NK-92 treated with Interleukin-12 subunit alpha and Interleukin-12 subunit beta, amount 100 ng/mL, for 24 hours (cell line): ENCODE results near the gene BMPR2.
A peak's percentile ranks its signal among the peaks of the same experiment; 100 is the strongest.
"Not testable (repeated sequence)": the region's sequence is repeated elsewhere in the genome, so short reads cannot be mapped to it uniquely, and the experiment has no call there.

ENCODE experiments used
- DNase-seq: peaks from one replicate; lab custom pipeline; 2025; lab: John Stamatoyannopoulos, UW

BMPR2 gene

DNA sequence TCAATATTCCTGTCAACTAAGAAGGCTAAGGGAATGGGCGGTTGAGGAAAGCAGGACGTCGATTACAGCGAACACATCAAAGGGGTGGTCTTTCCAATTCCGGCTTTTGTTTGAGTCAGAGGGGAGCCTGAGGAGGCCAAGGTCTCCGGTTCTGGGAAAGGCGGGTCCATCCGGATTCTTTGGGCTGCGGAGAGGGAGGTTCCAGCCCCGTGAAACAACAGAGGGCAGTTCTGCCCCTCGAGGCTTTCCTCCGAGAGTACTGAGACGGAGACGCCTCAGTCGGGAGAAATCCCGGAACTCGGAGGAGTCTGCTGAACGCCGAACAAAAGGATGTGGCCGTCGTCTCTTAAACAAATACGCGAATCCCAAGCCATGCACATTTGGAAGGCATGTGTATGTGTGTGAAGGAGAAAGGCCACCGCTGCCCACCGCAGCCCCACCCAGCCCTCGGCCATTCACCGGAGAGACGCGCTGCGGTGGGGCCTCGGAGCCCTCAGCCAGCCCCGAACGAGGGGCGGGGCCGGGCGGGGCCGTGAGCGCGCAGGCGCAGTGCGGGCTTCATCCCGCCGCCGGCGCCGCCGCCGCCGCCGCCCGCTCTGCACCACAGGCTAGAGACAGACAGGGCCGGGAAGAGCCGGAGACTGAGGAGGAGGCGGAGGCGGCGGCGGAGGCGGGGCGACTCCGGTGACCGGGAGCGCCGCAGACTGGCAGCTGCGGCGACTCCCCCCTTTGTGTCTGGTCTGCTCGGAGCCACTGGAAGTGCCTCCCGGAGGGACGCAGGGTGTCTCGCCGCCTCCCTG lies at the start of gene BMPR2:
Gene BMPR2, plus strand, starts transcription at position 719 of the 800 bp plus-strand sequence. CDS start 1,148 bp downstream, outside the sequence.
- DNase-seq = peak; percentile 69

DNA sequence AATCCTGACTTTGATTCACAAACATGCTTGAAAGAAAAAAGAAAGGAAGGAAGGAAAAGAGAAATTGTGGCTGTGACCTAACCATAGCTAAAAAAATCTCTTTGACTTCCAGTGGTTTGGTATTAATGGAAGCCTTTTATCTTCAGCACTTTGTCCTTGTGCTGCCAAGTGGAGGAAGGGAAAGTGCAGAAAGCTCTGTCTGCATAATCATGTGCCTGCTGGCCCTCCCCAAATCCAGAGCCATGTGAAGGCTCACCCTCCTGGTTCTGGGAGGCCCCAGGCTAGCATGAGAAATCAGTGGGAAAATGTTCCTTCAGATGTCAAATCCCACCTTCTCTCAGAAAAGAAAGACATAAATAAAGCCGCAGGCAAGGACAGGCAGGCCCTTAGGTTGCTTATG lies 48.3 kb upstream of the BMPR2 start:
- DNase-seq = no peak

DNA sequence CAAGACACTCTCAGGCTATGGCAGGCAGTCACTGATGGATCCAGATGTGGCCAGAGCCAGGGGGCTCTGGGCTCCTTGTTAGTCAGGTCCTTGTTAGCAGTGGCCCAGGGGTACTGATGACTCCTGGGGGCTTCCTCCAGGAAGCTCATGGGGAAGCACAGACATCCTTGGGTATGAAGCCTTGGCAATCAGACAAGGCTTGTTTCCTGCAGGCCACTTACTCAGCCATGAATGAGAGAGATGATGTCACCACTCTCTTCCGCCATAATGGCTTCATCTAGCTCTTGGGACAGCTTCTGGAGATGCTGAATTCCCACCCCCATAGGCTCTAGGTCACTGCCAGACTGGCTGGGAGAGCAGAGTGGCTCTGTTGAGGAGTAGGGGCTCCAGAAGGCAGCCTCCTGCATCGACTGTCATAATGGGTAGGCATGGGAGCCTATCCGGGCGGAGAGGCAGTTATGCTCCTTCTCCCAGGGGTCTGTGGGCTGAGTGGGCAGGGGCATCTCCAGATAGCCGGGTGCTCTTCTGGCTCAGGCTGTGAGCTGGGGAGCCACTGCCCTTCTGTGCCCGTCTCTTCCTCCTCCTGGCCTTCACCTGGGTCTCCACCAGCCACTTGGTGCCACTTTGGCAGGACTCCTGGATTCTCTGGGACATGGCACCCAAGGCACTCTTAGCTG lies 40.2 kb upstream of the BMPR2 start:
- no peak for DNase-seq

DNA sequence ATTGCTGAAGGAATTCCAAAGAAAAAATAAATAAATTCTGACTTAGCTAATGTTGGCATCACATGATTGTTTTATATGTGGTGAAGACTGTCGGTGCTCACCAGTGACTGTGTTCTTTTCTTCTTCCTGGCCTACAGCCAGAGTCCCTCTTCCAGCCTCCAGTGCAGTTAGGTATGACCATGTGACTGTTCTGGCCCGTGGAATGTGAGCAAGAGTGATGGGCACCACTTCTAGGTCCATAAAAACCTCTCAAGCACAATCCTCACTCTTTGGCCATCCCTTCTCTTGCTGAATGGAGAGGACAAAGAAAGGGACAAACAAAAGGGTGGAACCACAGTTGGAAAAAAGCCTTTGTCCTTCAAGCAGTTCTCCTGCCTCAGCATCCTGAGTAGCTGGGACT lies 39.0 kb upstream of the BMPR2 start:
- no peak for DNase-seq

DNA sequence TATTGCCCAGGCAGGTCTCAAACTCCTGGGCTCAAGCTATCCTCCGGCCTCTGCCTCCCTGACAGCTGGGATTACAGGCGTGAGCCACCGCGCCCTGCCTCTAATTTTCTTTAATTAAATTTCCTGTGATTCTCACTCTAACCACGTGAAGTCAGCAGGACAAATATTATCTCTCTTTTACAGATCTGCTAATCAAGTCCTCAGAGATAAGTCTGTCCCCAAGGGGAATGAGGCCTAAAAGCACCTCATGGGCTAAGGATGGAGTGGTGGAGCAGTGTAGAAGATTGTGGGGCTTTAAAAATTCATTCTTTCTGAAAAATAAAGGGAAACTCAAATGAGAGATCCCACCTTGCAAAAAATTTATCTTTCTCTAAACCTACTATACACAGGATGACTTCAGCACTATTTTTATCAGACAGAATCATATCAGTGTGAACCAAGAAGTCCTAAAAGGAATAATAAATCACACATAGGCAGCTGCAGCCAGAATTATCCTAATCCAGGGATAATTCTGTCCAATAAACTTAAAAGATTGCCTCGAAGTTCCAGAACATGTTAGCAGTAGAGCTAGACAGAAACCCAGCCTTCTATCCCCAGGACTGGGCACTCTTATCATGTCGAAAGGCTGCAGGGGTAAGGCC lies 38.3 kb upstream of the BMPR2 start:
- DNase-seq = no peak

DNA sequence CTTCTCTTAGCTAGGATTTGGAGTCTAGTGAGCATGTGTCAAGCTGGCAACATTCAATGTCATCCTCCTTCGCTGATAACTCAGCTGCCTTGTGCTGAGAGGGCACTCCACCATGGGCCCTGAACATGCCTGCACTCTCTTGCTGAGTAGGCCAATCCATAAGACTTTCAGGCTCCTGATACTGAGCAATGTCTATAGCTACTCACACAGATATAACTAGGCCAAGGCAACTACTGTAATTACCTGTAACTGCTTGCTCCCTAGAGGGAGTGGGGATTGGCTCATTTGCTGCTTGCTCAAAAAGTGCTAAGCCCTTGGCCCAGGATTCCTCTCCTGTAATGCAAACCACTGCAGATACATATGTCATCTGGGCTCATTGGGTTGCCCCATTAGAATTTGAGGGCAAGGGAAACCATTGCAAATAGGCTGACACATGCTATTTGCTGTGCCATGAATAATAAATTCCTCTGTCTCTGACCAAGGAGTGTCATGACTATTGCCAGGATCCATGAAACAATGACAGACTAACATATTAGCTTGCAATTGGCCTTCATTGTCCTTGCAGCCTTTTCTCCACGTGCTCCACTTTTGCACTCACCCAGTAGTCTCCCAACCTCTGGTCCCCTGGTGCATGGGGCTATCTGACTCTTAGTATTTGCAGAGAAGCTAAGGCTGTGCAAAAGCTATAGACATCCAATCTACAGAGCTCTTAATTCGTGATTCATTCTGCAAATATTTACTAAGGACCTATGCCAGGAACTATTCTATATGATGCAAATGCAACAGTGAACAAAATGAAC lies 36.9 kb upstream of the BMPR2 start:
- no peak for DNase-seq

DNA sequence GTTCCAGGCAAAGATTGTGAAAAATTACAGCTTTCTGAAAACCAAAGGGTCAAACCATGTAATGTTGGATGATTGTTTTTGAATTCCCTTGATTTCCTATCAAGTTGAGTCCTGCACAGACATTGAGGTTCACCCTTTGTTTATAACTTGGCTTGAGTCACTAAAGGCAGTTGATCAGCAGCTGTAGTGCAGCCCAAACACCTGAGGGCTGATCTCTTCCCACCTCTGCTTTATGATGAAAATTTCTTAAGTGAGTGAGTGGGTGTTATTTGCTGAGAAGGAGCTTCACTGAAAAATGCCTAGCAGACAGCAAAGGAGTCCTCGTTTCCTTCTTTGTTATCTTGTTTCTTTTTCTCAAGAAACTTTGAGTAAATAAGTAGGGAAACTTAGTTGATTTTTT lies 31.9 kb upstream of the BMPR2 start:
- no peak for DNase-seq

DNA sequence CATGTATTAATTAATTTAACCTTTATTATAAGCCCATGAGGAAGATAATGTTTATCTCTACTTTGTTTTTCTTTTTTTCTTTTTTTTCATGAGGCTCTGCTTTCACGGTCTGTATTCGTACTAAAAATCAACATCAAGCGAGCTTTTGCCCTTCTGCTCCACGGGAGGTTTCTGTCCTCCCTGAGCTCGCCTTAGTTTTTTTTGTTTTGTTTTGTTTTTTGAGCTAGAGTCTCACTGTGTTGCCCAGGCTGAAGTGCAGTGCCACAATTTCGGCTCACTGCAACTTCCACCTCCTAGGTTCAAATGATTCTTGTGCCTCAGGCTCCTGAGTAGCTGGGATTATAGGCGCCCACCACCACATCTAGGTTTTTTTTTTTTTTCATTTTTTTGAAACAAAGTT lies 29.9 kb upstream of the BMPR2 start:
- no peak for DNase-seq

DNA sequence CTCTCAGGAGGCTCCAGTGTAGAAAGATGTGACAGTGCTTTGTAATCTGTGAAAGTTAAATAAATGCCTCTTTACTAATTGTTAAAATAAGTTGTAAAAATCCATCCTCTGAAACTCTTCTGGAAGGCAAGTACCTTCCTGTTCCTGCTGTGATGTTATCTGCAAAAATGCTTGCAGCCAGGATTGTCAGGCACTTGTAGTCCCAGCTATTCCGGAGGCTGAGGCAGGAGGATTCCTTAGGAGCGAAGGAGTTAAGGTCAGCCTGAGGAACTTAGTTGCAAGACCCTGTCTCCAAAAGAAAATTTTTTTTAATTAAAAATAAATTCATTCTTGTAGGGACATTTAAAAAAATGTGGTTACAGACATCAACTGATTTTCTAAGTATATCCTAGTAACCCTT lies 22.7 kb upstream of the BMPR2 start:
- DNase-seq = no peak

DNA sequence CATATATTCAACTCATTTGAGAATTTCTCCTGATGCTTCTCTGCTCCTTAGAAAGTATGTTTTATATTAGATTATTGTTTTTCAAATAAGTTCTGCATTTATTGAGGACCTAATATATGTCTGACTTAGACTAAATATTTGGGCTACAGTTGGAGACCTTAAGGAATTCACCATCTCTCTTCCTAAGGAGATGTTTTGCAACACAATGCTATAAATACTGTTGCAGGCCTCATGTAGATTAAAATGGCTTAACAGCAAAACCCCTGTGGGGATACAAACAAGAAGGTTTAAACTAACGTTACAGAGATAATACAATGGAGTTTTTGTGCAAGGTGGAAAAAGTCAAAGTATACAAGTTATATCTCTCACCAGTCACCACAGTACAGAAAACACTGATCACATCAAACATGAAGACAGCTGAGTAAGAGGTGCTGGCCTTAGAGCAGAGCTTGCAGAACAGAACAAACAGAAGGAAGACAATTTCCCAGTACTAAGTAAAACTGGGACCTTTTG lies 20.1 kb upstream of the BMPR2 start:
- no peak for DNase-seq

DNA sequence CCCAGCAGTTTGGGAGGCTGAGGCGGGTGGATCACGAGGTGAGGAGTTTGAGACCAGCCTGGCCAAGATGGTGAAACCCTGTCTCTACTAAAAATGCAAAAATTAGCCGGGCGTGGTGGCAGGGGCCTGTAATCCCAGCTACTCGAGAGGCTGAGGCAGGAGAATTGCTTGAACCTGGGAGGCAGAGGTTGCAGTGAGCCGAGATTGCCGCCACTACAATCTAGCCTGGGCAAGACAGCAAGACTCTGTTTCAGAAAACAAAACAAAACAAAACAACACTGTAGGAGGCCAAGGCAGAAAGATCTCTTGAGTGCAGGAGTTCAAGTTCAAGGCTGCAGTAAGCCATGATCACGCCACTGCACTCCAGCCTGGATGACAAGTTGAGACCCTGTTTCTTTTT lies 17.2 kb upstream of the BMPR2 start:
- DNase-seq = not testable (repeated sequence)

DNA sequence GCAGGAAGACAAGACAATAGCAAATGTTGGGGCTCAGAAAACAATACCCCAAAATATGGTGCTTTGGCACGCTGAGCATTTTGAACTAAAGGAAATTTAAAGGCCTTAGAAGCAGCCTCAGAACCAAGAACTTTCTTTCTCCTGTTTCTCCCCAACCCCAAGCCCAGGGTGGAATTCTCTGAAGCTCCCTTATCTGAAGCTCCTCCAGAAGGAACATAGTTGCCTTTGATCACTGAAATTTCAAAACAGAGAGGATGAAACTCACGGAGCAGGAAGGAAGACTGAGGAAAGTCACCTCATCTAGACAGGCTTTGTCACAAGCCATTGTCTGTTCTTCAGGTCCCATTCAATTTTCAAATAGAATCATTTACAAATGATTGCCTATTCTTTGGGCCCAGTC lies 15.5 kb upstream of the BMPR2 start:
- DNase-seq = no peak

DNA sequence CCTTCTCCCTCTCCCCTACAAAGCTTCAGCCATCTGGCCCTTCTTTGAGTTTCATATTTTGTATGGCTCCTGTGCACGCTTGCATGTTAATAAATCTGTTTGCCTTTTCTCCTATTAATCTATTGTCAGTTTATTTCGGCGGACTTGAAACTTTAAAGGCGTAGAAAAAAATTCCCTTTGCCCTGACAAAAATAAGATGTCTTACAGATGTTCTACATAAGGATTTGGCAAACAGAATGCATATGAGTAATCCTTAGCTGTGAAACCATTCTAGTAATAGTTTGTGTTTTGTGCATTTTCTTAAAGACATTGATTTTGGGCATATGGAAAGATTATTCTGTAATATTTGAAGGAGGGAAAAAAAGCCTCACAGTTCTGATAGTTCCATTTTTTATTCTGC lies 15.0 kb upstream of the BMPR2 start:
- DNase-seq = no peak

DNA sequence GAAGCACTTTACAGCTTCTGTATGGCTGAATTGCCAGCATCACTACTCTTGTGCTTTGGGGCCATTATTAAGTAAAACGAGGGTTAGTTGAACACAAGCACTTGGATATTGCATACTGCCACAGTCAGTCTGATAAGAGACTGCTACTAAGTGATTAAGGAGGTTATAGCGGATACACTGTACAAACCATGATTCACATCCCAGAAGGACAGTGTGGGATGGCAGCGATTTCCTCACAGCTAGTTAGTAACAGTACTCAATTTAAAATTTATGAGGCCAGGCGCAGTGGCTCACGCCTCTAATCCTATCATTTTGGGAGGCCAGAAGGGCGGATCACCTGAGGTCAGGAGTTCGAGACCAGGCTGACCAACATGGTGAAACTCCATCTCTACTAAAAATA lies 2.6 kb upstream of the BMPR2 start:
- no peak for DNase-seq

DNA sequence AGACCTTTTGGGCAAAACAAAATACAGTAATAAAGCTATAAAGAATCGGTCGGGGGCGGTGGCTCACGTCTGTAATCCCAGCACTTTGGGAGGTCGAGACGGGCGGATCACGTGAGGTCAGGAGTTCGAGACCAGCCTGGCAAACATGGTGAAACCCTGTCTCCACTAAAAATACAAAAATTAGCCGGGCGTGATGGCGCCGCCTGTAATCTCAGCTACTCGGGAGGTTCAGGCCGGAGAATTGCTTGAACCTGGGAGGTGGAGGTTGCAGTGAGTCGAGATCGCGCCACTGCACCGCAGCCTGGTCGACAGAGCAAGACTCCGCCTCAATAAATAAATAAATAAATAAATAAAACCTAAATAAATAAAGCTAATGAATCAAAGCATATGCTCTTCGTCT lies 1.7 kb upstream of the BMPR2 start:
- DNase-seq = not testable (repeated sequence)

DNA sequence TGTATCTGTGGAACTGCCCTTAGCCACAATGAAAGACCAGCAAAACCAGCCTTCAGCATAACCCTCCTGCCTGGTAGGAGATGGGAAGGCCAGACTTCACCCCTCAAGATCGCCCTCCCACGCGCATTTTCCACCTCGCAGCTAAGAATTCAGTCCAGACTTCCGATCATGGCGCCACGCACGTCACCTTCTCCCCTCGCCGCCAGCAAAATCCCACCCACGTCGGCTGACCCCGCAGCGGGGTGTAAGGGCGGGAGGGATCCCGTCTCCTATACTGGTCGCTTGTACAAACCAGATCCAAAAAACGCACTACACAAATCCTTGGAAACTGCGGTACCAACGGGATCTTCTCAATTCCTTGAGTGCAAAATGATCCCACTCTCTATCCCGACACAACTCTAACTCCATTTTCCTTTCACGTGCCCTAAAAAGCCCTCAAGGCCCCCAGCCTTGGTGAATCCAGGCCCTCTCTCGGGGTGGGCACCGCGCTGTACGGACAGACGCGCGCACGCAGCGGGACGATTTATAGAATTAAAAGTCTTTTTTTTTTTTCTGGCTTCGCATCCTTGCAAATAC lies 1.0 kb upstream of the BMPR2 start:
- DNase-seq = no peak

DNA sequence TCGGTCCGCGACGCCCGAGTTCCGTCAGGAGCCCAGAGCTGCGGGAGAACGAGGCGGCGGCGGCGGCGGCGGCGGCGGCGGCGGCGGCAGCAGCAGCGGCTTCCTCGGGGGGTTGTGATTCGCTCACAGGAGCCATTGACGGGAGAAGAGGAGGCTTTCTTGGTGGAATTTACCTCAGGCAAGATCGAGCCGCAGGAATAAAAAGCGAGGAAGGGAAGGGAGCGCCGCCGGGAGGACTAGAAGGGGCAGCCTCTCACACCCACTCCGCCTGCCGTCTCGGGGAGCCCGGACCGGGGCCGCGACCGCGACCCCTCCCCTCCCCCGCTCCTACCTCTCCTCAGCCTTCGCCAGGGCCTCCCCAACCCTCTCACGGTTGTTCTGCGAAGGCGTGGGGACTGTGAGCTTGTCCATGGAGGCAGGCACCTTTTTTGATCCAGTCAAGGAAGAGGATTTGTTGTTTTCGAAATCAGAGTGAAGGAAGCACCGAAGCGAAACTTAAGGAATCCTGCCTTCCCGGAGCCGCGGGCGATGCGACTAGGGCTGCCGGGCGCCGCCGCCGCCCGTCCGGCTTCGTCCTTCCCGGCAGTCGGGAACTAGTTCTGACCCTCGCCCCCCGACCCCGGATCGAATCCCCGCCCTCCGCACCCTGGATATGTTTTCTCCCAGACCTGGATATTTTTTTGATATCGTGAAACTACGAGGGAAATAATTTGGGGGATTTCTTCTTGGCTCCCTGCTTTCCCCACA lies 506 bp downstream of the BMPR2 start:
- peak; percentile 17 for DNase-seq

DNA sequence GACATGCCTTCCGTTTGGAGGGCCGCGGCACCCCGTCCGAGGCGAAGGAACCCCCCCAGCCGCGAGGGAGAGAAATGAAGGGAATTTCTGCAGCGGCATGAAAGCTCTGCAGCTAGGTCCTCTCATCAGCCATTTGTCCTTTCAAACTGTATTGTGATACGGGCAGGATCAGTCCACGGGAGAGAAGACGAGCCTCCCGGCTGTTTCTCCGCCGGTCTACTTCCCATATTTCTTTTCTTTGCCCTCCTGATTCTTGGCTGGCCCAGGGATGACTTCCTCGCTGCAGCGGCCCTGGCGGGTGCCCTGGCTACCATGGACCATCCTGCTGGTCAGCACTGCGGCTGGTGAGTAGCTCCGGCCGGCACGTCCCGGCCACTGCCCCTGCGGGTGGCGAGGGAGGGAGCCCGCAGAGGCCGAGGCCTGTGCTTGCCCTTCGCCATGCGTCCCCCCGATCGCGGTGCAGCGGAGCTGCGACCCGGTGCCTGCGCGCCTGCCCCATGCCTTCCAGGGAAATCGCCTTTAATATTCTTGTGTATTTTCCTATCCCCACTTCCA lies 1.2 kb downstream of the BMPR2 start:
- no peak for DNase-seq

DNA sequence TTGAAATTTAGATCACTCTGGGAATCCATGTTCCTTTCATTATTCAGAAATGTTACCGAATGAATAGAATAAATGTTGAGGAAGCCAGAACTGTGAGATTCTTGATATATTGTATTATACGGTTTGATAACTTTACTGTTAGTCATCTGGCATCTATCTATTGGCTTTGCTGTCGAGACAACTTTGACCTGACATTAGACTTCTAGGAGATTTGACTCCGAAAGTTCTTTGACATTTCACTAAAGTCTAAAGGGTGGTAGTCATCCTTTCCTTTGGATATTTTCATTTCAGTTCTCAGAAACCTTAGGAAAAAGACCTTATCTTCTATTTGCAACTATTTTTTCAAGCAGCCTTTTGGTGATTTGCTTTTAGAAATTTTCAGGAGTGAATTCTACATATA lies 1.9 kb downstream of the BMPR2 start:
- DNase-seq = no peak

DNA sequence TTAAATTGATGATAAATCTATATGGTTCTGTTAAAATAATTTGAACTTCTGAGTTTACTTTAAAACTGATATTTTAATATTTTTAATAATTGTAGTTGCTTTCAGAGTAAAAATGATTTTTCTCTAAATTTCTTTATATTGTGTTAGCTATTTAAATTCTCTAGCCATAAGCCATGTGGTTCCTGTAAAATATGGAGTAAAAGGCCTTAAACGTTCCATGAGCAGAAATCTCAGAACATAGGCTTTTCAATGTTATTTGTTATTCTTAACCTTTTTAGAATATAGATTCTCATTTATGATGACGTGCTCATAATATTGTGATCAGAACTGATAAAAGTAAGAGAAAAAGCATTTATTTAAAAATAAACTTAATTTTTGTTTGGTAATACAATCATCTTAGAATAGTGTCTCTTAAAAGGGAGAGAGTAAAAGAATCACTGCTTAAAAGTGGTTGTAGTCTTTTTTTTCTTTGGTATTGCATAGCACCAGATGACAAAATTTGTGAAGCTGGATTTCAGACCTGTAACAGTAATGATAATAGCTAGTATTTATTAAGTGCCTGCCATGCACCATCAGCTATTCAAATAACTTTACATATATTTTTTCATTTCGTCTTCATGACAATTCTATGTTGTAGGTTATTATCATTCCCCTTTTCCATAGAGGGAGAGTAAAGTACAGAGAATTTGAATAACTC lies 2.7 kb downstream of the BMPR2 start:
- DNase-seq = no peak
